ENCODE measurements around the gene ZNF454.

DNA sequence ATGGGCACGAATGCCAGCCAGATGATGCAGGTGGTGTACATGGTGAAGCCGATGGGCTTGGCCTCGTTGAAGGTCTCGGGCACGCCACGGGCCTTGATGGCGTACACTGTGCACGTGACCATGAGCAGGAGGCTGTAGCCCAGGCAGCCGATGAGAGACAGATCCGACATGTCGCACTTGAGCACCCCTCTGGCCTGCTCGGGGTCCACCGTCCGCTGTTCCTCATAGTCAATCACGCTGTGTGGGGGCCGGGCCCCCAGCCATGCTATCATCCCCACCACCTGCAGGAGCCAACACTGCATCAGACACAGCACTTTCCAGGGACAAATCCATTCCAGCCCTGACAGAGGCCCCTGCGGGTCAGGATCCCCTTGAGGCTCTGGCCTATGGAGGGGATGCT is 41.9 kb downstream of the ZNF454 start:
- TF ChIP-seq, protein P1, sequence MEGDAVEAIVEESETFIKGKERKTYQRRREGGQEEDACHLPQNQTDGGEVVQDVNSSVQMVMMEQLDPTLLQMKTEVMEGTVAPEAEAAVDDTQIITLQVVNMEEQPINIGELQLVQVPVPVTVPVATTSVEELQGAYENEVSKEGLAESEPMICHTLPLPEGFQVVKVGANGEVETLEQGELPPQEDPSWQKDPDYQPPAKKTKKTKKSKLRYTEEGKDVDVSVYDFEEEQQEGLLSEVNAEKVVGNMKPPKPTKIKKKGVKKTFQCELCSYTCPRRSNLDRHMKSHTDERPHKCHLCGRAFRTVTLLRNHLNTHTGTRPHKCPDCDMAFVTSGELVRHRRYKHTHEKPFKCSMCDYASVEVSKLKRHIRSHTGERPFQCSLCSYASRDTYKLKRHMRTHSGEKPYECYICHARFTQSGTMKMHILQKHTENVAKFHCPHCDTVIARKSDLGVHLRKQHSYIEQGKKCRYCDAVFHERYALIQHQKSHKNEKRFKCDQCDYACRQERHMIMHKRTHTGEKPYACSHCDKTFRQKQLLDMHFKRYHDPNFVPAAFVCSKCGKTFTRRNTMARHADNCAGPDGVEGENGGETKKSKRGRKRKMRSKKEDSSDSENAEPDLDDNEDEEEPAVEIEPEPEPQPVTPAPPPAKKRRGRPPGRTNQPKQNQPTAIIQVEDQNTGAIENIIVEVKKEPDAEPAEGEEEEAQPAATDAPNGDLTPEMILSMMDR (IDR thresholded peaks at IDR 0.05), result no peak
- no peak for TF ChIP-seq GABPB1 (CRISPR knock-in tag; IDR thresholded peaks at IDR 0.05)
- no peak for TF ChIP-seq GRHL2 (CRISPR knock-in tag; IDR thresholded peaks at IDR 0.05; ENCODE audit: insufficient replicate concordance, severe bottlenecking)
- no peak for TF ChIP-seq MXD4 (CRISPR knock-in tag; IDR thresholded peaks at IDR 0.05; ENCODE audit: borderline replicate concordance)
- TF ChIP-seq NFYB (CRISPR knock-in tag; conservative IDR thresholded peaks at IDR 0.05; ENCODE audit: low read depth), result no peak
- TF ChIP-seq NR3C1 (CRISPR knock-in tag; conservative IDR thresholded peaks at IDR 0.05; ENCODE audit: low read depth), result no peak
- TF ChIP-seq, protein P2, sequence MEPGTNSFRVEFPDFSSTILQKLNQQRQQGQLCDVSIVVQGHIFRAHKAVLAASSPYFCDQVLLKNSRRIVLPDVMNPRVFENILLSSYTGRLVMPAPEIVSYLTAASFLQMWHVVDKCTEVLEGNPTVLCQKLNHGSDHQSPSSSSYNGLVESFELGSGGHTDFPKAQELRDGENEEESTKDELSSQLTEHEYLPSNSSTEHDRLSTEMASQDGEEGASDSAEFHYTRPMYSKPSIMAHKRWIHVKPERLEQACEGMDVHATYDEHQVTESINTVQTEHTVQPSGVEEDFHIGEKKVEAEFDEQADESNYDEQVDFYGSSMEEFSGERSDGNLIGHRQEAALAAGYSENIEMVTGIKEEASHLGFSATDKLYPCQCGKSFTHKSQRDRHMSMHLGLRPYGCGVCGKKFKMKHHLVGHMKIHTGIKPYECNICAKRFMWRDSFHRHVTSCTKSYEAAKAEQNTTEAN (CRISPR knock-in tag; IDR thresholded peaks at IDR 0.05), result no peak
- TF ChIP-seq, protein P3, sequence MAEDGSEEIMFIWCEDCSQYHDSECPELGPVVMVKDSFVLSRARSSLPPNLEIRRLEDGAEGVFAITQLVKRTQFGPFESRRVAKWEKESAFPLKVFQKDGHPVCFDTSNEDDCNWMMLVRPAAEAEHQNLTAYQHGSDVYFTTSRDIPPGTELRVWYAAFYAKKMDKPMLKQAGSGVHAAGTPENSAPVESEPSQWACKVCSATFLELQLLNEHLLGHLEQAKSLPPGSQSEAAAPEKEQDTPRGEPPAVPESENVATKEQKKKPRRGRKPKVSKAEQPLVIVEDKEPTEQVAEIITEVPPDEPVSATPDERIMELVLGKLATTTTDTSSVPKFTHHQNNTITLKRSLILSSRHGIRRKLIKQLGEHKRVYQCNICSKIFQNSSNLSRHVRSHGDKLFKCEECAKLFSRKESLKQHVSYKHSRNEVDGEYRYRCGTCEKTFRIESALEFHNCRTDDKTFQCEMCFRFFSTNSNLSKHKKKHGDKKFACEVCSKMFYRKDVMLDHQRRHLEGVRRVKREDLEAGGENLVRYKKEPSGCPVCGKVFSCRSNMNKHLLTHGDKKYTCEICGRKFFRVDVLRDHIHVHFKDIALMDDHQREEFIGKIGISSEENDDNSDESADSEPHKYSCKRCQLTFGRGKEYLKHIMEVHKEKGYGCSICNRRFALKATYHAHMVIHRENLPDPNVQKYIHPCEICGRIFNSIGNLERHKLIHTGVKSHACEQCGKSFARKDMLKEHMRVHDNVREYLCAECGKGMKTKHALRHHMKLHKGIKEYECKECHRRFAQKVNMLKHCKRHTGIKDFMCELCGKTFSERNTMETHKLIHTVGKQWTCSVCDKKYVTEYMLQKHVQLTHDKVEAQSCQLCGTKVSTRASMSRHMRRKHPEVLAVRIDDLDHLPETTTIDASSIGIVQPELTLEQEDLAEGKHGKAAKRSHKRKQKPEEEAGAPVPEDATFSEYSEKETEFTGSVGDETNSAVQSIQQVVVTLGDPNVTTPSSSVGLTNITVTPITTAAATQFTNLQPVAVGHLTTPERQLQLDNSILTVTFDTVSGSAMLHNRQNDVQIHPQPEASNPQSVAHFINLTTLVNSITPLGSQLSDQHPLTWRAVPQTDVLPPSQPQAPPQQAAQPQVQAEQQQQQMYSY (CRISPR knock-in tag; IDR thresholded peaks at IDR 0.05), result no peak
- TF ChIP-seq CREB1 (CRISPR knock-in tag; IDR thresholded peaks at IDR 0.05), result no peak
- no peak for TF ChIP-seq ATF1 (CRISPR knock-in tag; IDR thresholded peaks at IDR 0.05)
- no peak for TF ChIP-seq NR2C2 (CRISPR knock-in tag; IDR thresholded peaks at IDR 0.05)
